PC-3 (cell line): ENCODE measurements around the gene CALCOCO2. TPM values are rescaled to one million over a fixed set of nuclear protein-coding genes. Genes with fewer than 3 reads are reported as not detected.

Source experiments
- ATAC-seq: fragments of 200-7000 bp; cut with Tn5 transposase; 2 replicates; pipeline ENCODE4 v1.9.1; 2020; ENCODE audit warnings: mild to moderate bottlenecking, moderate library complexity
- BruUV-seq: library from RNA; stranded (reverse); fragments of 400-500 nt; replicated peaks from 2 replicates; lab custom pipeline; 2021; lab: Mats Ljungman, UMichigan
- CTCF ChIA-PET: fragments of 300-600 bp; sonication (Branson Sonifier 250); formaldehyde crosslinking; loops from one replicate; lab custom pipeline; 2022; ENCODE audit warnings: antibody characterized with exemption; lab: Charles Lee
- POLR2A ChIA-PET: fragments of 300-600 bp; sonication (Branson Sonifier 250); formaldehyde crosslinking; loops from one replicate; lab custom pipeline; 2022; ENCODE audit warnings: antibody characterized with exemption; ENCODE audit not compliant: unreplicated experiment; lab: Charles Lee
- DNase-seq: peaks from one replicate; pipeline ENCODE4 v3.0.0-alpha.2; 2015
- H2AFZ ChIP-seq: fragments of 300-600 bp; sonication (generic); 2 replicates; pipeline ENCODE4 v1.6.0; 2016; ENCODE audit warnings: antibody characterized with exemption, low read length
- H3F3A ChIP-seq: fragments of 300-600 bp; sonication (generic); one replicate; pipeline ENCODE4 v1.6.0; 2017; ENCODE audit warnings: antibody characterized with exemption, low read length, control low read depth, mild to moderate bottlenecking; ENCODE audit not compliant: unreplicated experiment
- H3K27ac ChIP-seq: fragments of 300-600 bp; sonication (generic); 2 replicates; pipeline ENCODE4 v1.5.1; 2016; ENCODE audit warnings: mild to moderate bottlenecking, low read length
- H3K27me3 ChIP-seq: fragments of 300-600 bp; sonication (generic); 2 replicates; pipeline ENCODE4 v1.6.1; 2016; ENCODE audit warnings: low read length, mixed read lengths
- H3K36me3 ChIP-seq: fragments of 300-600 bp; sonication (generic); 2 replicates; pipeline ENCODE4 v1.6.1; 2016; ENCODE audit warnings: low read depth, mixed run types, low read length, mixed read lengths
- H3K4me1 ChIP-seq: fragments of 300-600 bp; sonication (generic); 2 replicates; pipeline ENCODE4 v1.5.1; 2016; ENCODE audit warnings: low read length; ENCODE audit not compliant: insufficient read depth
- H3K4me2 ChIP-seq: fragments of 300-600 bp; sonication (generic); 2 replicates; pipeline ENCODE4 v1.6.0; 2016; ENCODE audit warnings: low read length
- H3K4me3 ChIP-seq: fragments of 300-600 bp; sonication (generic); 2 replicates; pipeline ENCODE4 v1.5.1; 2016; ENCODE audit warnings: mild to moderate bottlenecking, low read length, mixed read lengths
- H3K79me2 ChIP-seq: fragments of 300-600 bp; sonication (generic); 2 replicates; pipeline ENCODE4 v1.6.1; 2017; ENCODE audit warnings: low read length, mixed read lengths
- H3K9ac ChIP-seq: fragments of 300-600 bp; sonication (generic); 2 replicates; pipeline ENCODE4 v1.6.0; 2016; ENCODE audit warnings: mild to moderate bottlenecking, low read length
- H3K9me2 ChIP-seq: fragments of 300-600 bp; sonication (generic); replicated peaks from 2 replicates; pipeline ENCODE4 v1.6.1; 2016; ENCODE audit warnings: mixed run types, low read length, mixed read lengths
- H3K9me3 ChIP-seq: fragments of 300-600 bp; sonication (generic); 2 replicates; pipeline ENCODE4 v1.6.1; 2016; ENCODE audit warnings: low read length, mixed read lengths
- H4K20me1 ChIP-seq: fragments of 300-600 bp; sonication (generic); 2 replicates; pipeline ENCODE4 v1.6.1; 2016; ENCODE audit warnings: low read length, mixed read lengths
- CTCF ChIP-seq: fragments of 300-600 bp; sonication (generic); conservative IDR thresholded peaks from 2 replicates; pipeline ENCODE4 v1.5.1; 2017; ENCODE audit warnings: antibody characterized with exemption, low read depth, mild to moderate bottlenecking, low read length
- EZH2 ChIP-seq: fragments of 300-600 bp; sonication (generic); IDR thresholded peaks from one replicate; pipeline ENCODE4 v1.6.1; 2017; ENCODE audit warnings: antibody characterized with exemption, mild to moderate bottlenecking, low read length; ENCODE audit not compliant: unreplicated experiment
- EZH2phosphoT487 ChIP-seq: fragments of 300-600 bp; sonication (generic); IDR thresholded peaks from 2 replicates; pipeline ENCODE4 v1.6.1; 2018; ENCODE audit warnings: mild to moderate bottlenecking, antibody characterized with exemption, low read length, borderline replicate concordance
- intact Hi-C: fragments of 100-400 bp; cut with micrococcal nuclease; formaldehyde crosslinking; loops from 2 replicates; pipeline ENCODE4 v1.9.0; 2023
- total RNA-seq: library from RNA; depleted of rRNA; stranded (reverse); fragments of >200 nt; gene quantifications from 2 replicates; pipeline ENCODE4 v1.2.3, GENCODE V29; 2014

Gene CALCOCO2
- total RNA-seq, 1 experiment from 2014 or later: 47.2 TPM

GRCh38 chr17:48800626-48801217, 30.1 kb upstream of the CALCOCO2 start:
- Histone ChIP-seq H3K9me3 (no peaks in the 10 kb centered on the region), H3K9ac (no peak overlapping the region), H3K27me3 (no peaks in the 10 kb centered on the region), H3F3A (no peaks in the 10 kb centered on the region), H3K79me2 (no peaks in the 10 kb centered on the region), H3K4me1 (peaks cover 8% of the 10 kb centered on the region), H3K36me3 (no peaks in the 10 kb centered on the region), H3K4me2 (no peak overlapping the region), H3K27ac (no peak overlapping the region), H3K4me3 (no peak overlapping the region), H2AFZ (no peak overlapping the region), H4K20me1 (no peaks in the 10 kb centered on the region), H3K9me2 (no peaks in the 10 kb centered on the region)
- TF ChIP-seq EZH2 (no peak), CTCF (no peak), EZH2phosphoT487 (no peak)
- CTCF ChIA-PET: interaction anchor here (0.6 to 1.2 kb wide), 2 partner anchors 78 to 84 kb away, joined by 3 to 4 read pairs; no protein-coding TSS in a partner anchor
- DNase-seq (no peak), ATAC-seq (no peak)
- intact Hi-C loops: no loop called here
- POLR2A ChIA-PET: no interaction called here
- no TSS peak for BruUV-seq

GRCh38 chr17:48804936-48805411, 25.9 kb upstream of the CALCOCO2 start:
- DNase-seq (peak; percentile 88), ATAC-seq (peak; percentile 98)
- TF ChIP-seq EZH2phosphoT487: no peak
- peak; percentile 99 for TF ChIP-seq CTCF
- no peaks in the 10 kb centered on the region for H3K9me3 ChIP-seq
- POLR2A ChIA-PET: no interaction called here
- H3K4me1 ChIP-seq: peaks cover 3% of the 10 kb centered on the region; the same call in 1 of the 2 replicates
- no peaks in the 10 kb centered on the region for H3F3A ChIP-seq
- H3K4me3 ChIP-seq: peak overlapping the region; percentile 22; the same call in 1 of the 2 replicates
- H3K36me3 ChIP-seq: no peaks in the 10 kb centered on the region
- H3K4me2 ChIP-seq: peak overlapping the region; percentile 63
- peak overlapping the region; percentile 48 for H2AFZ ChIP-seq
- no peak overlapping the region for H3K9ac ChIP-seq
- no TSS peak for BruUV-seq
- no peak overlapping the region for H3K27ac ChIP-seq
- no peaks in the 10 kb centered on the region for H3K79me2 ChIP-seq
- intact Hi-C loops: loop anchor here (1.0 kb wide), 1 partner anchor 74 kb away; no protein-coding TSS in a partner anchor
- no peaks in the 10 kb centered on the region for H3K9me2 ChIP-seq
- H3K27me3 ChIP-seq: no peaks in the 10 kb centered on the region
- no peaks in the 10 kb centered on the region for H4K20me1 ChIP-seq
- CTCF ChIA-PET: interaction anchor here (0.6 to 4.1 kb wide), 7 partner anchors 10 to 228 kb away, joined by 3 to 63 read pairs (median 4); no protein-coding TSS in a partner anchor

- no peak overlapping the region for H3K27ac ChIP-seq
- no peaks in the 10 kb centered on the region for H3K9me2 ChIP-seq
- H3K4me2 ChIP-seq: no peak overlapping the region
- DNase-seq: no peak
- no peaks in the 10 kb centered on the region for H3K27me3 ChIP-seq
- no peak for TF ChIP-seq EZH2
- TF ChIP-seq CTCF: no peak
- TF ChIP-seq EZH2phosphoT487: no peak
- H3K4me3 ChIP-seq: no peak overlapping the region
- ATAC-seq: no peak
- no peaks in the 10 kb centered on the region for H3K9me3 ChIP-seq
- H3K36me3 ChIP-seq: no peaks in the 10 kb centered on the region
- POLR2A ChIA-PET: no interaction called here
- no peak overlapping the region for H3K9ac ChIP-seq
- intact Hi-C loops: no loop called here
- H4K20me1 ChIP-seq: no peaks in the 10 kb centered on the region
- H3K4me1 ChIP-seq: no peaks in the 10 kb centered on the region
- CTCF ChIA-PET: no interaction called here
- no peak overlapping the region for H2AFZ ChIP-seq
- no peaks in the 10 kb centered on the region for H3F3A ChIP-seq
- BruUV-seq: no TSS peak
- H3K79me2 ChIP-seq: no peaks in the 10 kb centered on the region
Measured at GRCh38 chr17:48809182-48809581, 21.7 kb upstream of the CALCOCO2 start.
